Large intestine (tissue), 3 donors: ENCODE data around the gene SLC8A1. TPM values are rescaled to one million over a fixed set of nuclear protein-coding genes. Genes with fewer than 3 reads are reported as not detected.

ENCODE experiments used
- DNase-seq, 2 donors: peaks; one replicate each; pipeline versions ENCODE4 v3.0.0 to v3.0.0-alpha.2; 2013
- H3K27ac ChIP-seq: one replicate; pipeline ENCODE4 v1.5.1; 2013; ENCODE audit warnings: low read length
- H3K27me3 ChIP-seq: 2 replicates; pipeline ENCODE4 v1.6.1; 2013; ENCODE audit warnings: low read length; ENCODE audit not compliant: control insufficient read depth, insufficient read depth
- H3K36me3 ChIP-seq: 2 replicates; pipeline ENCODE4 v1.6.1; 2013; ENCODE audit warnings: low read length; ENCODE audit not compliant: control insufficient read depth, insufficient read depth
- H3K4me1 ChIP-seq: one replicate; pipeline ENCODE4 v1.6.1; 2013; ENCODE audit warnings: low read length; ENCODE audit not compliant: control insufficient read depth, insufficient read depth
- H3K4me3 ChIP-seq: one replicate; pipeline ENCODE4 v1.5.1; 2013; ENCODE audit warnings: low read length
- H3K9me3 ChIP-seq: one replicate; pipeline ENCODE4 v1.6.1; 2013; ENCODE audit warnings: mild to moderate bottlenecking, low read depth, low read length, moderate library complexity; ENCODE audit not compliant: control insufficient read depth
- WGBS: methylation state at CpG from one replicate; pipeline ENCODE4 v1.1.5; 2013; ENCODE audit warnings: low lambda C conversion rate; ENCODE audit not compliant: insufficient coverage; 5-methylcytosine and 5-hydroxymethylcytosine counted together
- polyA plus RNA-seq: library from polyadenylated mRNA; unstranded; fragments of 120-200 nt; gene quantifications from one replicate; pipeline ENCODE4 v1.2.1, GENCODE V29; 2013

The SLC8A1 gene
- polyA plus RNA-seq, 1 donor: 13.2 TPM

DNA sequence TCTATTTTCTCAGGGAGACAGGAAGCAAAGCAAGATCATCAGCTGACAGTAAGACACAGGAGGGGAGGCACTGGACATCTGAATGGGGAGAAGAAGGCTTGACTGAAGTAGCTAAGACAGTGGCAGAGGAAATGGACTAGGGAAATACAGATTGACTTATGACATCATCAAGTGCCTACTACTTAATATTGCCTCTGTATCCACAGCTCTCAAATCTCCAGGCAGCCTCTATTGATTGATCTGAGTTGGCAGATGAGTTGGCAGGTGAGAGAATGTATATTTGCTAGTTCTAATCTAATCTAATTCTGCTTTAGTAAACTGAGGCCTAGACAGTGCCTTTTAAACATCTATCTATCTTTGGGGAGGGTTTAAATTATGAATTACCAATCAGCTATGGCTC is 242.1 kb downstream of the SLC8A1 start:
- no peaks in the 10 kb centered on the region for H3K27me3 ChIP-seq
- no peak for DNase-seq
- H3K4me3 ChIP-seq: no peak overlapping the region
- H3K9me3 ChIP-seq: no peaks in the 10 kb centered on the region
- H3K27ac ChIP-seq: no peak overlapping the region
- H3K4me1 ChIP-seq: peaks cover 3% of the 10 kb centered on the region
- H3K36me3 ChIP-seq: no peaks in the 10 kb centered on the region

DNA sequence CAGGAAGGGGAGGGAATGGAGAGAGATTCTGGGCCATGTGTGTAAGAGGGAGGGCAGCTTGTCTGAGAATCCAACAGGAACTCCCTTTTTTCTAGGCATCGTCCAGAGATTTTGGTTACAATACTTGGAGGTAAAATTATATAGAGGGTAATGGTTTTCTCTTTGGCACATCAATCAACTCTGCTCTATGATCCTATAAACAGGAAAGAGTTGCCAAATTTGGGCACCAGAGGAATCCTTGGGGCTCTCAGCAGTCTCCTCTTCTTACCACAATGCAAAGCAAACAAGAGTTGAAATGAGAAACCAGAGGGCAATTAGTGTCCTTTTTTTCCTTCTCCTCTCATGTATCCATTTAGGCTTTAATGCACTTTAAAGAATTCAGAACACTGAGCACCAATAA is 243.4 kb downstream of the SLC8A1 start:
- H3K9me3 ChIP-seq: no peaks in the 10 kb centered on the region
- peaks cover 1% of the 10 kb centered on the region for H3K4me1 ChIP-seq
- H3K4me3 ChIP-seq: no peak overlapping the region
- no peaks in the 10 kb centered on the region for H3K27me3 ChIP-seq
- DNase-seq: no peak
- no CpG with 5 or more reads among the region's 1 CpG for WGBS
- no peak overlapping the region for H3K27ac ChIP-seq
- H3K36me3 ChIP-seq: no peaks in the 10 kb centered on the region

DNA sequence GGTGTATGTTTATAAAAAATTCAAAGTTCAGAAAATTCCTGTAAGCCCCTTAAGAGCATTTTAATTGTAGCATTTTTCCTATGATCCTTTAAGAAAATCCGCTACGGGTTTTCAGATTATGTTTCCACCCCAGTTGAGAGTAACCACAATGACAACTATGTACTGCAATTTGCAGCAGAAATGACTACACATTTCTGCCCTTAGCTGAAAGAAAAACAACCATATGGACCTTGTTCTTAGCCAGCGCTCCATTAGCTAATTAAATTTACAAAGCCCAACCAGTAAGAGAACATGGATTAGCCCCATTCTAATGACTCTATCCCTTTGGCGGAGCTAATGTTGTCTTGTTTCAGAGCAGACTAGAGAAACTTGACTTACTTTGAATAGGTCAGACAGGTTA is 247.6 kb downstream of the SLC8A1 start:
- DNase-seq: no peak
- Histone ChIP-seq H3K4me1 (no peaks in the 10 kb centered on the region), H3K36me3 (no peaks in the 10 kb centered on the region), H3K9me3 (no peaks in the 10 kb centered on the region), H3K27ac (no peak overlapping the region), H3K27me3 (no peaks in the 10 kb centered on the region), H3K4me3 (no peak overlapping the region)
- WGBS: no CpG with 5 or more reads among the region's 4 CpGs

DNA sequence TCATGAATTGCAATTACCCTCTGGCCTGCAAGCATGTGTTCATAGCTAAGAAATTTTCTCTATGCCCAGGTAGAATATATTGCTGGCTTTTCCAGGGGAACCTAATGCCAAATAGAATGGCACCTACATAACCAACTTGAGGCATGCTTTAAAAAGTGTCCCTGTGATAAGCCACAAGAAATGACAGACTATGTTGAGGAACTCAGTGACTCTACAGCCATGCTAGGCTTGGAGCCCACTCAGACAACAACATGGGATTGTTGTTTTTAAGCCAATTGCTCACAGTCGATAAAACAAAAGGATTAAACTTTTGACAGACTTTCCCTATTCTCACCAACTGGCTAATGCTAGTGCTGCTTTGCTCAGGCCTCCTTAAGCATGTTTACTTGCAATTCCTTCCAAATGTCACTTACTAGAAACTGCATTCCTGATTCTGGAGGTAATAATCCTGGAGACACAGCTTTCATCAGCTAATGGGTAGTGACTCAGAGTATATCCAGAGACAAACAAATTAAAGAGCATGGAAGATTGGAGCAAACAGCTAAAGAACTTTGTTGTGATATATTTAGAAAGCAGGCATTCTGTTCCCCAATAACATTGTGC is 249.0 kb downstream of the SLC8A1 start:
- H3K36me3 ChIP-seq: no peaks in the 10 kb centered on the region
- no peak overlapping the region for H3K27ac ChIP-seq
- no peak overlapping the region for H3K4me3 ChIP-seq
- DNase-seq: no peak
- H3K27me3 ChIP-seq: no peaks in the 10 kb centered on the region
- no peaks in the 10 kb centered on the region for H3K4me1 ChIP-seq
- H3K9me3 ChIP-seq: no peaks in the 10 kb centered on the region
- WGBS: no CpG with 5 or more reads among the region's 1 CpG

DNA sequence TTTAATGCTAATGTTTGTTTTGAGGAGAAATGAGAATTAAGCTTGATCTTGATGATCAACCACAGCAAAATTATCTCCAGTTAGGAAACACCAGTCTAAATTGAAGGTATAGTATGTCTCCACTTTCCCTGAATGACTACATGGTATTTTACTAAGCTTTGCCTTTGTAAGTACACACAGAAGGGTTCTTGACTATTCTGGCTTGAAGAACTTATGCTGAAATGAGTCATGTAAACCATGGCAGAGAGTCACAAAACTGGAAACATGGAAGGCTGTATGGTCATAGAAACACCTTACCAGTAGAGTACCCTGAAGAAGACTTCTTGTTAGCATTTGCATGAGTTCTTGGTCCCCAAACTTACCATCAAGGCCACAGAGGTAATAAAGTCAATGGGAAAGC is 250.5 kb downstream of the SLC8A1 start:
- DNase-seq: no peak
- Histone ChIP-seq H3K27ac (no peak overlapping the region), H3K27me3 (no peaks in the 10 kb centered on the region), H3K9me3 (no peaks in the 10 kb centered on the region), H3K4me1 (no peaks in the 10 kb centered on the region), H3K4me3 (no peak overlapping the region), H3K36me3 (no peaks in the 10 kb centered on the region)

DNA sequence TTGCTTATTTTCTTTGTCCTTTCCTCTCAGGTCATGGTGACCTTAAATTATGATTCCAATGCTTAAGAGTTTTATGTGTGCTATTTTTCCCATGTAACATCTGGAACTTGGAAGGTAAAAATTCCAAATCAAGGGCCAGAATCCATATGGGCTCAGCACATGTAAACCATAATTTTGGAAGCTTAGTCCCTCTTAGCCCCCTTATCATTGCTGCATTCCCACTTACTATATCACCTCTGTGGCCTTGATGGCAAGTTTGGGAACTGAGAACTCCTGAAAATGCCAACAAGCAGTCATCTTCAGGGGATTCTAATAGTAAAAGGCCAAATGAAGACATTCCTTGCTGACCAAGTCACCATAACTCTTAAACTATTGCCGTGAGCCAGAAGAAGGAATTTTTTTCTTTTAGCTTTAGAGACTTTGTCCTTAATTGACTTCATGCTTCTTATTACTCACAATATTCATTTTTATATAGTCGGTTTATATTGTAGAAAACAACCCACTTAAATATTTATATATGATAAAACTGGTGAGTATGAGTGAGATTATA is 251.4 kb downstream of the SLC8A1 start:
- Histone ChIP-seq H3K27ac (no peak overlapping the region), H3K27me3 (no peaks in the 10 kb centered on the region), H3K4me1 (no peaks in the 10 kb centered on the region), H3K4me3 (no peak overlapping the region), H3K36me3 (no peaks in the 10 kb centered on the region), H3K9me3 (no peaks in the 10 kb centered on the region)
- WGBS: 33% methylated on average over 1 of the region's 2 CpGs
- DNase-seq: no peak

DNA sequence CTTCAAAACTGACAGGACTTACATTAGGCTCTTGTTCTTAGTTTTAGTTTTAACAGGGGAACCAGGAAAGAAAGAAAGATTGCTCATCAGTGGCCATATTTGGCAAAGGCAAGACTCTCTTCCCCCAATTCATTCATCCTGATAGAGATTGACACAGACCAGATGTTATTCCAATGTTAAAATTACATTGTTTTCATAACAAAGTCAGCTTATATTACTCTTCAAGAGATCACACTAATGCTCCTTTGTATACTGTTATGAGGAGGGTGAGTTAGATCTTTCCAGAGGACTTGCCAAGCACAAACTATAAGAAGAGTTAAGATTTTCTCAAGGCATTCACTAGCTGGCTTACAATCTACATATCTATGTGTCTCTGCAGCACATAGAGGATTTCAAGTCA is 252.1 kb downstream of the SLC8A1 start:
- no peaks in the 10 kb centered on the region for H3K27me3 ChIP-seq
- H3K36me3 ChIP-seq: no peaks in the 10 kb centered on the region
- DNase-seq: peak in 1 of 2 donors; percentile 5
- no peaks in the 10 kb centered on the region for H3K9me3 ChIP-seq
- H3K27ac ChIP-seq: no peak overlapping the region
- H3K4me3 ChIP-seq: no peak overlapping the region
- peaks cover 5% of the 10 kb centered on the region for H3K4me1 ChIP-seq

DNA sequence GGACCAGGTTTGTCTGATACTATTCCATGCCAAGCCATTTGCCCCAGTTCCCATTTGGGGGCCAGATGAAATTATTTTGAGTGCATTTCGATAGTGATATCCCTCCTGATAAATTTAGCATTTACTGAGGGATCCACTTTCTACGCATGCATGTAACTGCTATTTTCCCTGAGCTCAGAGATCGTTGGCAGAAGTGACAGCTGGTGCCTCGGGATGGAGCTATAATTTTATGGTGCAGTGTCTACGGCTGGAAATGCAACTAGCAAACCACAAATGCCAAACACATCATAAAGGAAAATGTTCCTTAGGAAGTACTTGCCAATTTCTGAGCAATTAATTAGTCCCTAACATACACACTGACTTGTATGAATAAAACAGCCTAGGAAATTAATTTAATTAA is 254.8 kb downstream of the SLC8A1 start:
- peaks cover 18% of the 10 kb centered on the region for H3K4me1 ChIP-seq
- H3K36me3 ChIP-seq: no peaks in the 10 kb centered on the region
- DNase-seq: no peak
- no peaks in the 10 kb centered on the region for H3K27me3 ChIP-seq
- no peak overlapping the region for H3K4me3 ChIP-seq
- no peak overlapping the region for H3K27ac ChIP-seq
- no peaks in the 10 kb centered on the region for H3K9me3 ChIP-seq
- 64% methylated on average over 2 of the region's 5 CpGs for WGBS

DNA sequence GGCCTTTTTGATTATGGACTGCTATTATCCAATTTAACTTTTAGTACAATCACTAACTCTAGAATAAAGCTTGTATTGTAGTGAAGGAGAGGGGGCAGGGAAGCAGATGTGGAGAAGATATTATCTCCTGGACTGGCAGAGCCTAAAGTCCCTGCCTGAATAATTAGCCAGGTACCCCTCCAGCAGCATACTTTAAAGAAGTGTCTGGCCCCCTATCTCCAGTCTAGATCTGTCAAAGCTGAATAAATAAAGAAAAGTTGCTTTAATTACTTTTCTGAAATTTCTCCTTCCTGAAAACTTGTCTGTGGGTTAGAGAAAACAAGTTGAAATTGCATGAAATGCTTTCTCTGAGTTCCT is 258.2 kb downstream of the SLC8A1 start:
- no peak for DNase-seq
- H3K4me3 ChIP-seq: no peak overlapping the region
- H3K27ac ChIP-seq: peak overlapping the region; percentile 58
- H3K36me3 ChIP-seq: no peaks in the 10 kb centered on the region
- H3K27me3 ChIP-seq: no peaks in the 10 kb centered on the region
- H3K9me3 ChIP-seq: no peaks in the 10 kb centered on the region
- H3K4me1 ChIP-seq: peaks cover 18% of the 10 kb centered on the region

DNA sequence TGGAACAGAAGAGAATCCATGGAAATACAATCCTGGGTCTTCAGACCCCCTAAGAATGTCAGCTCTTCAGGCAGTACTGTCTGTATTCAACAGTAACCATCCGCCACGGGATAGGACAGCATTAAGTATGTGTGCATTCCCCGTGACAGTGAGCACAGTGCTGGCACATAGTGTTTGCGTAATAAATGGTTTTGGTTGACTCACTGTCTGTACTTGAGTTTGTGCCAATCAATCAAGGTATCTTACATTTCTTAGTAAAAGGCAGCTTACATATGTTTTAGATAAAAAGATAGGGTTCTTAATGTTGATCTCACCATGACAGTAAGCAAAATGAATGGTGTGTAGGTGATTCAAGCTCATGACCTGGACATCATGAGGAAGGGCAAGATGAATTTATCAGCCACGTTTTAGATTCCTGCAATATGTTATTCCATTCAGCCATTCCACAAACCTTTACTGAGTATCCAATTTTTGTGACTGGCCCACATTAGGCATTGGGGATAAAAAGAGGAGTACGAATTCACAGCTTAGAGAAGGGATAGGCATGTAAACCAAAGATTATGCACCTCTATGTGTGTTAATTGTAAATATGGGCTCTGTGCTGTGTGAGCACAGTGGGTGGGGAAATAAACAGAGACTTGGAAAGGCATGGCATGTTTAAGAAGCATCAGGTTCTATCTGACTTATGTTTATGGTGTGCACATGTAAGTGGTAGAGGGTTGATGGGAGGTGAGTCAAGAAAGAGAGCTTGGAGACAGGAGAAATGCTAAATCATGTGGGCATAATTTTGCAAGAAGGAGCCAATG is 258.8 kb downstream of the SLC8A1 start:
- Histone ChIP-seq H3K9me3 (no peaks in the 10 kb centered on the region), H3K27ac (peak overlapping the region; percentile 58), H3K4me3 (no peak overlapping the region), H3K4me1 (peaks cover 18% of the 10 kb centered on the region), H3K36me3 (no peaks in the 10 kb centered on the region), H3K27me3 (no peaks in the 10 kb centered on the region)
- peak in 1 of 2 donors; percentile 16 for DNase-seq
- no CpG with 5 or more reads among the region's 6 CpGs for WGBS

DNA sequence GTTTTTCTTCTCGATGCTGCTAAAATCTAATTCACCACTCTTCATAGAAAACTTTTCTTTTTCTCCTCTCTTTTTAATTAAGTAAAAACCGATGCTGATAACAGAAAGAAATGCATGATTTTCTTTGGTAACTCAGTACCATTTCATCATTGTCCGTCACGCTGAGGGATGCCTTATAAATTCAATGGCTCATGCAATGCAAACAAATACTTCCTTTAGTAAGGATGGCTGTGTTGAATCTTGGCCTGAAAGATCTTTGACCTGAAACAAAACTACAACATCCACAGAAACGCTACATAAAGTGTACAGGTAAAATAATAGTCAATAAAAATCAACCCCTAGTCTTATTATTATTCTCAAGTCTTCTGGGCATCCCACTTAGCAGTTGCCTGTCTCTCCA is 261.4 kb downstream of the SLC8A1 start:
- Histone ChIP-seq H3K27me3 (no peaks in the 10 kb centered on the region), H3K27ac (no peak overlapping the region), H3K36me3 (no peaks in the 10 kb centered on the region), H3K4me3 (no peak overlapping the region), H3K9me3 (no peaks in the 10 kb centered on the region), H3K4me1 (peaks cover 18% of the 10 kb centered on the region)
- DNase-seq: no peak
- 87% methylated on average over 3 of the region's 5 CpGs for WGBS
